Stimulated activated CD8-positive, alpha-beta memory T cell treated with anti-CD3 and anti-CD28 coated beads, Interleukin-12 subunit alpha, Interleukin-12 subunit beta, amount 100 ng/mL, for 4 hours (primary cell): ENCODE data around the gene CHKA.

Experiments used
- DNase-seq: peaks from one replicate; pipeline ENCODE4 v3.0.0-alpha.2; 2020; ENCODE audit warnings: low read depth

CHKA gene

DNA sequence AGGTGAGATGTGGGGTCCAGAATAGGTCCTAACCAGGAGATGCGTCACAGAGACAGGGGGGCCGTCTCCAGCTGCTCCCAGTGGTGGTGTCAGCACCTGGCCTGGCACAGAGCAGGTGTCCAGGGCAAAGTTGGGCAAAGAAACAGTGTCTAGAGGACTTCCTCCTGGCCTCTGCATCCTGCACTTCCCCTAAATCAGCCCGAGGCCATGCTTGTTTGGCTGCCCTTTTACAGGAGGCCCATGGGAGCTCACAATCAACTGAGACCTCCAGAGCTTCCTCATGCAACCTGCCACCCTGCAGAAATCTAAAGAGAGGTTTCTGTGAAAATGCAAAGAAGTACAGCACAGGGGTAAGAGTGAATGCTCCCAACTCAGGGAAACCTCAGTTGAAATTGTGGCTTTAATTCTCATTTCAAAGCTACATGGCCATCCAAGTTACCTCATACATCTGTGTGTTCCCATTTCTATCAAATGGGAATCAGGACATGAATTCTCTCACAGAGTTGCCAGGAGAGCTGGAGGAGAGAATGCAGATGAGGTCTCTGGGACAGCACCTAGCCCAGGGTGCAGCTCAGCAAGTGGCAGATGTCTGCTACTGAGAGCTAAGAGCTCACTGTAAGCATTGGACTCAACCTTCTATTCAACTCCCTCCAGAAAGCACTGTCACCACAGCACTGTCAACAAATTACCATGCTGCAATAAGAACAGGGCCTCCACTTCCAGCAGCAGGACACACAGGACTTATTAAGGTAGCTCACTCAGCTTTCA lies 49.7 kb downstream of the CHKA start:
- no peak for DNase-seq

DNA sequence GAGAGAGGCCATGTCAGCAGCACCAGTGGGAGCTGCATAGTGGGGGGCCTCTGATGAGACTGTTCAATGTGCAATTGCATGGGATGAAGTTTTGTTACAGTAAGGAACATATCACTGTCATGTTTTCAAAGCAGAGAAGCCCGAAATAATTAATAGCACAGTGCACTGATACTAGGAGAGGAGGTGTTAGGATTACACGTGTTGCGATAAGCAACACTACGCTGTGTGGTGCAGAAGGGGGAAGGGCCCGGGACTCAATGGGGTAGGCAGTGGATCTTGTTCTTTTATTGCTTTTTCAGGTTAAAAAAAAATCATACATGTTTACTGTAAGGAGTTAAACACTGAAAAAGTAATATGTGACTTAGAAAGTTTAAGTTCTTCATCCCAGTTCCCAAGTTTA lies 53.2 kb downstream of the CHKA start:
- DNase-seq = no peak

DNA sequence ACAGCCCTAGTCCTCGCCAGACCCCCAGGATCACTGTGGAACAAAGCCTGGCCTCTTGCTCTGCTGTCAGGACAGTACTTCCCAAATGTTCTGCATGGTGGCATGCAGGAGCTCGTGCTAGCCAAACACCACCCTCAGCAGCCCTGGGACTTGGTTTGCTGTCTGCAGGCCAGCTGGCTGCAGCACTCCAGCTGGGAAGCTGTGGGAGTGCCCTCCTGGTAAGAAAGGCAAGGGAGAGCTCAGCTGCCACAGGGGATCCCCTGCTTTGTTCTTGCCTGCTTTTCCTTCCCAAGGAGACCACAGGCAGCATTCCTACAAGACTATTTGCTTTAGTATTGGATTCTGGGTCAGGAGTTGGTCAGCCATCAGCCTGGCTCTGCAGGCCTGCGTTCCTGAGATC lies 54.4 kb downstream of the CHKA start:
- DNase-seq = no peak

DNA sequence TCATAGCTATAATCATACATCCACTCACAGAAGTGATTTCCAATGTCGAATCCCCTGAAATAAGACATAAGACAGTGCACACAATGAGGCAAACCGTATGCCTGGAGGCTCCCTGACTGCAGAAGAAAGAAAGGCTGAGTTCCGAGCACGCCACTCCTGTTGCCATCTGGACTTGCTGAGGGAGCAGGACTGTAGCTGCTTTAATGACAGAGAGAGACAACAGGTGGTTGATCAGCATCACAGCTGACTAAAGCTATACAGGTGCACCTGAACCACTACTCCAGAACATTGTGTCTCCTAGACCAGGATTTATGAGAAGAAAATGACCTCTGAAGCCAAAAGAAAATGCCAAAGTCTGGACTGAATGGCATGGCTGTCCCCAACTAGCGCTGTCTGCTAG lies 55.3 kb downstream of the CHKA start:
- no peak for DNase-seq

DNA sequence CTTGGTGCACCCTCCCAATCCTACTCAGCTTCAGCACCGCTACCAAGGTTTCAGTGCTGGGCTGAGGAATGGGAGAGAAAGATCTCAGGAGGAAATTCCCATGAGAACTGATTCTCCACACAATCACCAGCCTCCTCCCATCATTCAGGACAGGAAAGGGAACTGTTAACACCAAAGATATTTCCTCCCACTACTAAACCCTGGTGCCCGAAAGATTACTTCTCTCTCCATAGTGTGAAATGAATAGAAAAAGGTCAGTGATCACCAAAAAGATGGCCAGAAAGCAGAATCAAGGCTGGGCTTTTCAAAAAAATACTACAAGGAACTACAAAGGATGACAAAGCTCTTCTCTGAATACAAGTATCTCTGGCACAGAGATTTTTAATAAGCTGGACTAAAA lies 56.3 kb downstream of the CHKA start:
- DNase-seq = no peak

DNA sequence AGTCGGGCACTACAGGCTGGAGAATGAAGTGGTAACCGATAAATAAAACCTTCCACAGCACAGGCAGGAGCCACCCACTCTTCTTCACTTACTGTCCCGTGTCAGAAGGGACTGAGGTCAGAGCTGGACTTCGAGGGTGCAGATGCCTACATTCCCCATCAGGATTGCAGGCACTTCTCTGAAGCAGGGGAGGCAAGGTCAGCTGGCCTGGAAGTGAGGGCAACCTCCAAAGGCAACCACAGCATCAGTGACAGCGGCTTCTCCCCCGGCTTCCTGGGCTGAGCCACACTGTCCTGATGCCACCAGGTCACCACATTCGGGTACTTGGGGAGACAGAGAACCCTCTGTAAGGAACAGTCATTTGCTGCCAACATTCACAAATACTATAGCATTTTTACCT lies 59.7 kb downstream of the CHKA start:
- no peak for DNase-seq

DNA sequence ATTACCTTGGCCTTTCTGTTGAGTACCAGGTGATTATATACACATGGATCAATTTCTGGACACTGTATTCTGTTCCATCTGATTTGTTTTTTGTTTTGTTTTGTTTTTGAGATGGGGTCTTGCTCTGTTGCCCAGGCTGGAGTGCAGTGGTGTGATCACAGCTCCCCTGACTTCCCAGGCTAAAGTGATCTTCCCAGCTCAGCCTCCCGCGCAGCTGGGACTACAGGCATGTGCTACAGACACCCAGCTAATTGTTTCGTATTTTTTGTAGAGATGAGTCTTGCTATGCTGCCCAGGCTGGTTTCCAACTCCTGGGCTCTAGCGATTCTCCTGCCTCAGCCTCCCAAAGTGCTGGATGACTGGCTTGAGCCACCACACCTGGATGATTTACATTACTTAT lies 63.4 kb downstream of the CHKA start:
- DNase-seq = no peak

DNA sequence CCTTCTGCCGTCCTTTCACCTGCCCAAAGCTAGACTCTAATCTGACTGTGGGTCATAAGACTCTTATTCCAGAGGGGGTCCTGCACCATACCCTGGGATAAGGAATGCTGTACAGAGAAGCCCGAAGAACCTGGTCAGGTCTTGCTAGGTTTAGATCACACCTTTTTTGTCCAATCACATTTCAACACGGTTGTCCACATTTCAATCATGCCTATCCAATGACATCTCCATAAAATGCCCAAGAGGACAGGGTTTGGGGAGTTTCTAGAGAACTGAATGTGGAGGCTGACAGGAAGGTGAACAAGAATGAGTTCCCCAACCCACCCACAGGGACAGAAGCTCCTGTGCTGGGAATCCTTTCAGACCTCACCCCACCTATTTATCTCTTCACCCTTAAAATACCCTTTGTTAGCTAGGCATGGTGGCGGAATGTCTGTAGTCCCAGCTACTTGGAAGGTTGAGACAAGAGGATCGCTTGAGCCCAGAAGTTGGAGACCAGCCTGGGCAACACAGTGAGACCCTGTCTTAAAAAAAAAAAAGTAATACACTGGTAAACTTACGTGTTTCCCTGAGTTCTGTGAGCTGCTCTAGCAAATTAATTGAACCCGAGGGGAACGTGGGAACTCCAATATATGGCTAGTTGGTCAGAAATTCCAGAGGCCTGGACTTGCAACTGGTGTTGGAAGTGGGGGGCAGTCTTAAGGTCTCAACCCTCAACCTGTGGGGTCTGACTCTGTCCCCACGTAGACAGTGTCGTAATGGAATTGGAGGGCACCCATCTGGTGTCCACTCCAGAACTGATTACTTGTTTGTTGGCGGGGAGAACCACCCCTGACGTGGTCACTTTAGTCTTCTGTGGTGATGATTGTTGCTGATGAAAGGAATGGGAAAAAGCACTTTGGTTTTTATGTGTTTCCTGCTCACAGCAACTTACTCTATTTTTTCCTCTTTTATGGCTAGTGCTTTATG lies 64.6 kb downstream of the CHKA start:
- DNase-seq = no peak

DNA sequence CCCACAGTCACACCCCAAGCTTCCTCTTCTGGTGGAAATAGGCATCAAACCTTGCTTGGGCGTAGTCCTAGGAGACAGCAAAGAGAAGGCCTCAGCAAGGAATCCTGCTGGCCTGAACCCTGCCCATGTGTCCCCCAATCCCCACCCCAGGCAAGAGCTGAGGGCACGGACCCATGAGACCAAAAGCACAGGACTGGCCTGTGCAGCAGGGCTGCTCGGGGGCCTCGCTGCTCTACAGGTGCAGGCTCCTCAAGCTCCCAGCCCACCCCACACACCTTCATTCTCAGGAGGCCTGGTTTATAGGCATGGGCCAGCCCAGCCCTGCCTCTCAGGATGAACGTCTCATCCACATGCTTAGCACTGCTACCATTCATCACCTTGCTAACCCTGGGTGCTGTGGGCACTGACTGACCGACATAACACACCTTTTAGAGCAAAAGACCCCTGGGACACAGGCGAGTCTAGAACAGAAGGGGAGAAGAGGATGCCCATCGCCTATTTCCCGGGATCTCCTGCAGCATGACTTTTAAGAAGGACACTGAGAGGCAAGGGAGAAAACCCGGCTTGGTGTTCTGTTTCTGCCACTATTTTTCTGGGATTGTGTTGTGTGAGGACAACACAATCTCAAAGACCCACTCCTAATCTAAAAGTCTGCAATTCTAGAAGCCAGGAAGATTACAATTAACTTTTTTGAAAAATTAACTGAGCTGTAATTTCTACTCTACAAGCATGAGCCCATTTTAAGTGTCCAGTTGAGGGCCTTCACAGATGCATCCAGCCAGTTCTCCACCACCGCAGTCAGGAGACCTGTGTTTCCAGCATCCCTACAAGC lies 67.0 kb downstream of the CHKA start:
- DNase-seq = no peak

DNA sequence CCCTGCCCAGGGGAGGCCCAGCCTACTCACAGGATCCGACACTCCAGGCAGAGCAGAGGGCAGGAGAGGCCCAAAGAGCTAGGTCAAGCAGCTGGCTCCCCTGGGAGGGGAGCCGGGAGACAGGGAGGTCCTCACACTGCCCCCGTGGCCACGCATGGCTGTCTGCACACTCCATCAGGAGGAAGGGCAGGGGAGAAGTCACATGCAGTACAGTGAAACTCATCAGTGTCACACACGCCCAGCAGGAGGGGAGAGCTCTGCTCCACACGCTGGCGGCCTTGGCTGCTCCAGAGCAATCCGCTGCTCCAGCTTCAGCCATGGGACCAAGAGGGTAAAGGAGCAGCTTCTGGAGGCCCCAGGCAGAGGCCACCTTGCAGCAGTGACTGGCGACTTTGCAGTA lies 68.1 kb downstream of the CHKA start:
- no peak for DNase-seq

DNA sequence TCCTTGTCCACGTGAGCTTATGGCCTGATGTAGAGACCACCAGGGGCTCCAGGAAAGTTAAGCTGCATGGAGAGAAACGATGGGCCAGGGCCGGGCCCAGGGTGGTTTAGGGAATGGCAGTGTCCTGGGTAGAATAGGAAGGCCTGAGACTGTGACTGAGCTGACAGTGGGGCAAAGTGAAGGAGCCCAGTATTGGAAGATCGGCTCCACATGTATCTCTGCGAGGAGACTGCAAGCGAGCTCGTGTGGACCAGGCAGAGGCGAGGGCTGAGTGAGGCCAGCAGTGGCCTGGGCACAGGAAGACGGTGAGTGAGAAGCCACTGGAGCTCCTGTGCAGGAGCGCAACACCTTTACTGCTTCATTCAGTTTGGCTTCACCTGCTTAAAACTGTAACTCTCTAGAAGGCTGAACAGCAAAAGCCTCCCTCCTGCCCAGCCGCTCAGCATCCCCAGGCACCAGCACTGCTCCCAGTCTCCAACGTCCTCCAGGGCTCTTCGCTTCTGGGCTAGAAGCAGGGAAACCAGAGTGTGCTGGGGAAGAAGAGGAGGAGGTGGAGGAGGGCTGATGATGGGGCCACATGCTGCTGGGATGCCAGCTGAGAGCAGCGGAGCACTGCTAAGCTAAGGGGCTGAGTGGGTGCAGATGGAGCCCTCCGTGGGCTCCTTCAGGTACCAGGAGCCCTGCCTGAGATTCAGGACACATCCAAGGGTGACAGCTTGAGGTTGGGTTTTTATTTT lies 68.9 kb downstream of the CHKA start:
- no peak for DNase-seq

DNA sequence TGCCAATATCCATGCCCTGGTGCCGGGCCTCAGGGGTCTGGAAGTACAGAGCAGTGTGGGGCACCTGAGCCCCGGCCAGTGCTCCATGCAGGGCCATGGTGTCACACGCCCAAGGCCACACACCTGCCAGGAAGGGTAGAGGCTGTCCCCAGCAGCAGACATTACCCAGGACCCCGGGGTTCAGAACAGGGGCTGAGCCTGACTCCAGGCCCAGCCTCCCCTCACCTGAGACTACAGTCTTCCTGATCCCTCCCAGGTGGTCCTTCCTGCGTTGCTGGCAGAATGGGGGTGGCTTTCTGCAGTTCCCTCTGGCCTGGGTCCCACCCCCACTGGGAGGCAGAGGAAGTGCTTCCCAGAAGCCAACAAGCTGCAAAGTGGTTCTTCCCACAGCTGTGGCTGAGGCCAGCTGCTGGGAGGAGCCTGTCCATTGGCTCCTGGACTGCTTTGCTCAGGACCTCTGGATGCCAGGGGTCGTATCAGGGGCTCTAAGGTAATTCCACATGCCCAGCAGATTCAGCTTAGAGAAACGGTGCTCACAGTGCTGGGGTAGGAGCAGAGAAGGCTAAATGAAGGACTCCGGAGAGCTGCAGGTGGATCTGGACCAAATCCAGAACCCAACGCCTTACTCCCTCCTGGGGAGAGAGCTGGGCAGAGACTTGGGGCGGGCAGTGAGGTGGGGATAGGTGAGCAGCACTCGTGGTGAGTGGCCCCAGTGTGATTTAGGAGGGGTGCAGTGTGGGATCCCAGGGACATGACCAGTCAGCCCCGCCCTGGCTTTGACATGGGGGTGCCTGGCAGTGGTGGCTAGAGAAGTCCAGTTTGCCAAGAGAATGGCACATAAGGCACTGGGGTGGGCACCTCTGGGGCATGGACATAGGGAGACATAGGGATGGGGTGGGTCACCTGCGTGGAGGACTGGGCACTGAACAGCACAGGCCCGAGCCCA lies 69.7 kb downstream of the CHKA start:
- DNase-seq = no peak

DNA sequence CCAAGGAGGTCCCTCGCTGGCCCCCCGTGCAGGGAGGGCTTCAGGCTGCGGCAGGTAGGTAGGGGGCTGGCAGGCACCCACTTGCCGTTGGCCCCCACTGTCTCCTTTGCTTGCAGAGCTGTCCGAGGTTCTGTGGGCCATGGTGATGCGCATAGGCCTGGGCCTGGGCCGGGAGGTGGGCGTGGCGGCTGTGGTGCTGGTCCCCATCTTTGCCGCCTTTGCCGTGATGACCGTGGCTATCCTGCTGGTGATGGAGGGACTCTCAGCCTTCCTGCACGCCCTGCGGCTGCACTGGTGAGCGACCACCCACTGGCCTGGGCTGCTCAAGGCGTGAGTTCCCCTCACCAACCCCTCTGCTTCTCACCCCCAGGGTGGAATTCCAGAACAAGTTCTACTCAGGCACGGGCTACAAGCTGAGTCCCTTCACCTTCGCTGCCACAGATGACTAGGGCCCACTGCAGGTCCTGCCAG lies 70.8 kb downstream of the CHKA start:
- no peak for DNase-seq

DNA sequence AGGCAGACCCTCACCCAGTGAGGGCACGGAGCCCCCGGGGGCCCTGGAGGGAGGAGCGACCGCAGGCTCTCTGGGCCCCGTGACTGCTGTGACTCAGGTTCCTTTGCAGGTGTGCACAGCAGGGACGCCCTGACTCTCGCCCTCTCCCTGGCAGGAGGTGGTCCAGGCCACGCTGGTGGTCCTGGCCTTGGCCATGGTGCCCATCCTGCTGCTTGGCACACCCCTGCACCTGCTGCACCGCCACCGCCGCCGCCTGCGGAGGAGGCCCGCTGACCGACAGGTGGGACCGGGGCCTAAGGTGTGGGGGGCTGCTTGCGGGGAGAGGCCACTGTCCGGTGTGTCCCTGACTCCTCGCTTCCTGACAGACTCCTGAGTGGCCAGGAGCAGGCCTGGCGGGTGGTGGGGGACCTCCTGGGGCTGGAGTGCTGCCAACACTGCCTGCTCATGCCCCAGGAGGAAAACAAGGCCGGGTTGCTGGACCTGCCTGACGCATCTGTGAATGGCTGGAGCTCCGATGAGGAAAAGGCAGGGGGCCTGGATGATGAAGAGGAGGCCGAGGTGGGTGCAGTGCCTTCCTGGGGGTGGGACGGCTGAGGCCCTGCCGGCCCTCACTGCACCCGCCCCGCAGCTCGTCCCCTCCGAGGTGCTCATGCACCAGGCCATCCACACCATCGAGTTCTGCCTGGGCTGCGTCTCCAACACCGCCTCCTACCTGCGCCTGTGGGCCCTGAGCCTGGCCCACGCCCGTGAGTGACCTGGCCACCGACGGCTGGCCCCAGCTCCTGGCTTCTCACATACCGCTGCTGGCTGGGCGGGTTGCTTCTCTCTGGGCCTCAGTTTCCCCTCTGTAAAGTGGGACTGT lies 71.4 kb downstream of the CHKA start:
- no peak for DNase-seq

DNA sequence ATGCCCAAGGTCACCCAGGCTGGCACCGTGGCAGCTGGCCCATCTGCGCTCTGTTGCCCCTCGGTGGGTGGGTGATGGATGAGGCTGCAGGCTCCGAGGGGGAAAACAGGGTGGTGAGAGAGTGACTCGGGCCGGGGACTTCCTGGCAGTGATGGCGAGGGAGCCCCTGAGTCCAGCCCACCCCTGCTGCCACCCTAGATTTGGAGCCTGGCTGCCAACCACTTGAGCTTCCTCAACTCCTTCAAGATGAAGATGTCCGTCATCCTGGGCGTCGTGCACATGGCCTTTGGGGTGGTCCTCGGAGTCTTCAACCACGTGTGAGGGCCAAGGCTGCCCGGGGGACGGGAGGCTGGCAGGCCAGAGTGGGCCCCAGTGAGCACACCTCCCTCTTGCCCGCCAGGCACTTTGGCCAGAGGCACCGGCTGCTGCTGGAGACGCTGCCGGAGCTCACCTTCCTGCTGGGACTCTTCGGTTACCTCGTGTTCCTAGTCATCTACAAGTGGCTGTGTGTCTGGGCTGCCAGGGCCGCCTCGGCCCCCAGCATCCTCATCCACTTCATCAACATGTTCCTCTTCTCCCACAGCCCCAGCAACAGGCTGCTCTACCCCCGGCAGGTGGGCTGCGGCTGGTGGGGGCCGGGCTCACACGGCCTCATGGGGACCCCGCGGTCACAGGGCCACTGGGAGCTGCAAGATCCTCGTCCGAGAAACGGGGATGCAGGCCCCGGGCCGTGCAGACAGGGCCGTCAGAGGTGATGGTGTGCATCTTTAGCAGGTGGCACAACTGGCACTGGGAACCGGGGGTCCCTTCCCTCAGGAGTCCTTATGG lies 72.3 kb downstream of the CHKA start:
- DNase-seq = no peak

DNA sequence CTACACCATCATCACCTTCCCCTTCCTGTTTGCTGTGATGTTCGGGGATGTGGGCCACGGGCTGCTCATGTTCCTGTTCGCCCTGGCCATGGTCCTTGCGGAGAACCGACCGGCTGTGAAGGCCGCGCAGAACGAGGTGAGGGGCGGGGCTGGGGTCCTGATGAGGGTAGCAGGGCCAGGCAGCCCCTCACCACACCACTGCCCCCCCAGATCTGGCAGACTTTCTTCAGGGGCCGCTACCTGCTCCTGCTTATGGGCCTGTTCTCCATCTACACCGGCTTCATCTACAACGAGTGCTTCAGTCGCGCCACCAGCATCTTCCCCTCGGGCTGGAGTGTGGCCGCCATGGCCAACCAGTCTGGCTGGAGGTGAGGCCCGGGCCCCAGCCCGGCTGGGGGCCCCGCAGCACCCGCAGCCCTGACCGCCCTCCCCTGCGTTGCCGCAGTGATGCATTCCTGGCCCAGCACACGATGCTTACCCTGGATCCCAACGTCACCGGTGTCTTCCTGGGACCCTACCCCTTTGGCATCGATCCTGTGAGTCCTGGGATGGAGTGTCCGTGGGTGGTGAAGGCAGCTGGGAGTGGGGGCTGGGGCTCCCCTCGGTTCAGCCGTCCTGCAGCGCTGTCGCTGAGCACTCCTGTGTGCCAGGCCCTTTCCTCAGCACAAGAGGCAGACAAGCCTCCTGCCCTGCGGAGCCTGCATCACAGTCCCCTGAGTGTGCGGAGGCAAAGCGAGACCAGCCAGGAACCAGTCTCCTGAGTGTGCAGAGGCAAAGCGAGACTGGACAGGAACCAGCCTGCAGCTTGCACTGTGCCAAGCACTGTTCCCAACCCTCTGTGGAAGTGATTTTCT lies 73.5 kb downstream of the CHKA start:
- no peak for DNase-seq

DNA sequence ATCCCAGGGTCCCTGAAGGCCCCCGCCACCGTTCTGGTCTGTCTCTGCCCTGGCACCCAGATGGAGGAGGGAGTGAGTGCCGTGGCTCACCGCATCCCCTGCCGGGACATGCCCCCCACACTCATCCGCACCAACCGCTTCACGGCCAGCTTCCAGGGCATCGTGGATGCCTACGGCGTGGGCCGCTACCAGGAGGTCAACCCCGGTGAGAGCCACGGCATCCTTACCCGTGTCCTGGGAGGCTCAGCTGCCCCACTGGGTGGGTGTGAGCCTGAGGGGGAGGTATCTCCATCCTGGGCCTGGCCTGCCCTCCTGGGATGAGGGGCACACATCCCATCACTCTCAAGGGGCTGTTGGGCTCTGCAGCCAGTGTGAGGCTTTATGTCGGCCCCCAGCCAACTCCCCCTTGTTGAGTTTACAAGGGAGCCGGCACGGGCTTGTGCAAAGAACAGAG lies 76.3 kb downstream of the CHKA start:
- DNase-seq = no peak
